T47D (cell line): Measurements from ENCODE around the gene PXMP4.

Experiments
- DNase-seq, 2 experiments: peaks; one replicate each; pipeline versions ENCODE4 v3.0.0 to v3.0.0-alpha.2; 2011 to 2012; ENCODE audit warnings: low read depth in 1 of 2, low spot score in 1 of 2
- JUND ChIP-seq: IDR thresholded peaks from 2 replicates; pipeline ENCODE4 v1.6.1; 2012; ENCODE audit warnings: low read depth
- in situ Hi-C: cut with HindIII; loops from 2 replicates; pipeline ENCODE4 v1.10.0; 2016; ENCODE audit warnings: low sequenced_read_pairs, low pct_unique_long_range_greater_than_20kb

PXMP4 gene

GRCh38 chr20:33728463-33728862 lies 8.4 kb upstream of the PXMP4 start:
- no peak for TF ChIP-seq JUND
- no peak for DNase-seq
- in situ Hi-C loops, result no loop called here

- no peak for TF ChIP-seq JUND
- no peak for DNase-seq
- in situ Hi-C loops, result no loop called here
Observed at GRCh38 chr20:33727806-33728205, 7.7 kb upstream of the PXMP4 start.

- TF ChIP-seq JUND, result no peak
- no peak for DNase-seq
- in situ Hi-C loops, result no loop called here
Observed at GRCh38 chr20:33727115-33727479, 7.0 kb upstream of the PXMP4 start.

GRCh38 chr20:33725607-33726264 lies 5.6 kb upstream of the PXMP4 start:
- TF ChIP-seq JUND, result no peak
- in situ Hi-C loops, result no loop called here
- DNase-seq, result no peak

- DNase-seq, result peak in 1 of 2 experiments; percentile 91
- in situ Hi-C loops, result no loop called here
- no peak; the same call in 1 of the 2 replicates for TF ChIP-seq JUND
Observed at GRCh38 chr20:33724439-33725094, 4.5 kb upstream of the PXMP4 start.

- in situ Hi-C loops, result no loop called here
- TF ChIP-seq JUND, result no peak
- no peak for DNase-seq
Observed at GRCh38 chr20:33721391-33722140, 1.5 kb upstream of the PXMP4 start.

GRCh38 chr20:33719277-33719988 lies 677 bp downstream of the PXMP4 start:
- in situ Hi-C loops, result no loop called here
- no peak for TF ChIP-seq JUND
- DNase-seq, result peak in 1 of 2 experiments; percentile 39

- in situ Hi-C loops, result no loop called here
- DNase-seq, result no peak
- no peak for TF ChIP-seq JUND
Observed at GRCh38 chr20:33716498-33716897, 3.6 kb downstream of the PXMP4 start.

- in situ Hi-C loops, result no loop called here
- TF ChIP-seq JUND, result no peak
- DNase-seq, result no peak
Observed at GRCh38 chr20:33713865-33714367, 6.2 kb downstream of the PXMP4 start.

- no peak for TF ChIP-seq JUND
- in situ Hi-C loops, result no loop called here
Observed at GRCh38 chr20:33711446-33711738, 8.7 kb downstream of the PXMP4 start.

GRCh38 chr20:33710681-33711445 lies 9.2 kb downstream of the PXMP4 start:
- no peak for TF ChIP-seq JUND
- in situ Hi-C loops, result no loop called here
- DNase-seq, result no peak

More at GRCh38 chr20:33711446-33711738, 8.7 kb downstream of the PXMP4 start:
- DNase-seq, result no peak
